GM13976 (cell line): ENCODE data around the gene RNF121.
A peak's percentile ranks its signal among the peaks of the same experiment; 100 is the strongest.

Source experiments
- DNase-seq: peaks from one replicate; pipeline ENCODE4 v3.0.0; 2012; ENCODE audit warnings: low spot score
- CTCF ChIP-seq: IDR thresholded peaks from 2 replicates; pipeline ENCODE4 v1.5.1; 2012; ENCODE audit warnings: borderline replicate concordance, mild to moderate bottlenecking; ENCODE audit not compliant: insufficient read depth; ENCODE audit errors: extremely low read depth, missing control alignments, control extremely low read depth
- in situ Hi-C: fragments of 300-500 bp; cut with MboI; formaldehyde crosslinking; loops from one replicate; pipeline ENCODE4 v1.12.0; 2022; ENCODE audit warnings: low sequenced_read_pairs, mixed read lengths, inconsistent platforms; ENCODE audit not compliant: unreplicated experiment

RNF121 gene

GRCh38 chr11:71913756-71914526 is 14.9 kb upstream of the RNF121 start:
- no peak for TF ChIP-seq CTCF
- no peak for DNase-seq
- in situ Hi-C loops: no loop called here

GRCh38 chr11:71914617-71915189 is 14.1 kb upstream of the RNF121 start:
- TF ChIP-seq CTCF: no peak
- in situ Hi-C loops: no loop called here
- no peak for DNase-seq

GRCh38 chr11:71917646-71918140 is 11.2 kb upstream of the RNF121 start:
- DNase-seq: no peak
- in situ Hi-C loops: no loop called here
- no peak for TF ChIP-seq CTCF

DNA sequence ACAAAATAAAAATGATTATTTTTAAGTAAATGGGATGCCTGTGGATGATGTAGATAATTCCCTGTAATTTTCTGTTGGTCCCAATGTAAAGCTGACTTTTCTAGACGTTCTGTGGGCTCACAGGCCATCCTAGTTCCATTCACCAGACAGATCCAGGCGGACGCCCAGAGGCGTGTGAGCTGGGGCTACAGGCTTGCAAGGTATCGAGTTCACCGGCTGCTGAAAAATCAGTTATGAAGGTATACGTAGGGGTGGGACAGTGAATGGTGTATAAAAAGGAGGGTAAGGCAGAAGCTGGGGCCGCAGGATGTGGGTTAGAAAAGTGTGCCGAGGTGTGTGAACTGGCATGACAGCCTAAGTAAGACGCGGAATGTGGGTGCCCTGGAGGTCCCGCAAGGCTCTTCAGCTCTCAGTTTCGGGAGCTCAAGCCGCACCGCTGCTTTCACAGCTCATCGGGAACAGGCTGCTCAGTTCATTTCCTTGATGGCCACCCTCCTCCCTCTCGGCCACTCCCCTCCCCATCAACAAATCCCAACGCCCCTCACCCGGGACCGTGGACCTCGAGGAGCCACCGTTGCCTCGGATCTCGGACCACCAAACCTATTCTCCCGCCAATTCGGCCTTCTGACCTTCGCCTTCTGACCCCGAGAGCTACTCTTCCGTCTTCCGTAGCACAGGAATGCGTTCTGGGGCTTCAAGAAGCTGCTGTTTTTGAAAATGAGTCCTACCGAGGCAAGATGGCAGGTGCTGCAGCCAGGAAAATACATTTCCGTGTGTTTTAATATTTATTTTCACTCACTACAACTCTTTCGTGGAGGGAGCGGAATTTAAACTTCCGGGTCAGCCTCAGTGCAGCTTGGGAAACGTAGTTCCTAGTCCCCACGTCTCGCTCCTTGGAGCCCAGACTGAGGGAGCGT is 768 bp upstream of the RNF121 start, which contains the start of gene XNDC1N:
TSS of gene XNDC1N (minus strand) at position 775 of the 917 bp plus-strand sequence. CDS start 5,241 bp downstream, outside the sequence.
- no peak for TF ChIP-seq CTCF
- in situ Hi-C loops: no loop called here
- peak; percentile 83 for DNase-seq

GRCh38 chr11:71929491-71929890 is 645 bp downstream of the RNF121 start:
- TF ChIP-seq CTCF: no peak
- in situ Hi-C loops: no loop called here

More at GRCh38 chr11:71929491-71929890, 645 bp downstream of the RNF121 start:
- no peak for DNase-seq
